Measurements from ENCODE around the gene ADORA2A.

Gene ADORA2A

DNA sequence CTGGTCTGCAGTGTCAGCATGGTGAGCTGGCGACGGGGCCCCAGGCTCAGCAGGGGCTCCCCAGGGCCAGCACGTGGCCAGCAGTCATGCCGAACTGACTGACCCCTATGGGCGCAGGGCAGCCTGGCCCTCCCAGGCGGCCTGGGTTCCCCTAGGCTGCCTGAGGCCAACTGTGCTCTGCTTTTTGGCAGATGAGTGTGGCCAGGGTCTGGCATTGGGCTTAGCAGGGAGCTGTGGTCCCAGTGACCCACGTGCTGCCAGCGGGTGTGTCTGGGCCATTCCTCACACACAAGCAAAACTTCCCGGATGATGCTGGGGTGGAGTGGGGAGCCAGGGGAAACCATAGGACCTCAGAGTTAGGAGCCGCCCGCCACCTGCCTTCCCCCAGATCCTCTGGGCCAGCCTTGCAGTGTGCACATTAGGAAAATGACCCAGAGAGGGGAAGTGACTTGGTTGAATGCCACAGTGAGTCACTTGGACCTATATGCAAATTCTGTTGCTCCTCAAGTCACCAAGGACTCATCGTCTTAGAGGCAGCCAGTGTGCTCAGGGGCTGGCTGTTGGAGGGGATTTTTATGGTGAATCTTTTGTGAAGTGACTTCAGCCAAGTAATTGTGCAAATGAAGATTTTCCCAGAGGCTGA, 6.5 kb downstream of the ADORA2A start:
- no peak for DNase-seq

- no peak for DNase-seq
Measured at GRCh38 chr22:24434471-24435322, 7.3 kb downstream of the ADORA2A start.

DNA sequence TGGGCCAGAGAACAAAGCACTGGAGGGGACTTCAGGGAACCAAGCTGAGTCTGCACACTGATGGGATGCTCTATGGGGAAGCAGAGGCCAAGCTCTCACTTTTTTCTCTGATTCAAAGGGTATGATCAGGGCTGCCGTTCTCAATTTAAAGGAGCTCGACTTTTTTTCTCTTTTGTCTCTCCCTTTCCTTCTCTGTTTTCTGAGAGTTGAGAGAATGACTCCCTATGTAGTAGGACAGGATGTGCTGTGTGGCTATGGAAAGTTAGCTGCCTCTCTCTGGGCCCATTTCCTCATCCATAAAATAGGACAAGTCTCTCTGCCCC, 7.9 kb downstream of the ADORA2A start:
- DNase-seq, result no peak

DNA sequence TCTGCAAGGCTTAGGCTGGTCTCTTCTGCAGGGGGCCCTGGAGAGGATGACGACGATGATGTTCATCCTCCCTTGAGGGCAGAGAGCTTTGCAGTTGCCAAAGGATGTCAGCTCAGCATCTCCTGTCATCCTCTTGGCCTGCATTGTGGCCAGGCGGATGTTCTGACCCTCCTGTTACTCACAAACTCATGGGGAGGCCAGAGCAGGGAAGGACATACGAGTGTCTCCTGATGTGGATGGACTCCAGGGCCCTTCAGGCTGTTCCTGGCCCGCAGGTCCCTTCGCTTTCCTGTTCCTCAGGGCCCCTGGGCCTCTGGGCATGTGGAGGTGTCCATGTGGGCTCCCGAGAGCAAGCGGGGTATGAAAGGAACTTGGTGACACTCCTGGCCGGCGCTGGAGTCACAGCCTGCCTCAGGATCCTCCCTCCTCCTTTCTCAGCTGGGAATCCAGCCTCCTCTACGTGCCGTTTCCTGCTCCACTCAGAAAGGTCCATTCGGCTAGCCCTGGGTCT, 8.5 kb downstream of the ADORA2A start:
- no peak for DNase-seq

DNA sequence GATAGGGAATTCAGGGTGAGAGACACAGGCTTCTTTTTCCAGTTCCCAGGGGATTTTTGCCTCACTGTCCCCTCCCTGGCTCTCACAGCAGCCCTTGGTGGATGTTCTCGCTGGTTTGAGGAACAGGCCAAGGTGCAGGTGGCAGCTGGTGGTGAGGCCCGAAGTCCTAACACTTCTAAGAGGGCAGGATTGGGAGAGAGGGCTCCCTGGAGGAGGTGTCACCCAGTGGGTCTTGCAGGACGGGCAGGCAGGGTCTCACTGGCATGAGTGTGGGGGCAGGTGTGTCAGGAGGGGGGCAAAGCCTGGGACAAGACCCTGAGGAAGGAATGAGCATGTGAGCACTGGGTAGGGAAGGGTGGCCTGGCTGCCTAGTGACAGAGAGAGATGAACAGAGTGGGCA, 9.2 kb downstream of the ADORA2A start:
- no peak for DNase-seq

- DNase-seq, result no peak
Measured at GRCh38 chr22:24437091-24437490, 9.7 kb downstream of the ADORA2A start.

DNA sequence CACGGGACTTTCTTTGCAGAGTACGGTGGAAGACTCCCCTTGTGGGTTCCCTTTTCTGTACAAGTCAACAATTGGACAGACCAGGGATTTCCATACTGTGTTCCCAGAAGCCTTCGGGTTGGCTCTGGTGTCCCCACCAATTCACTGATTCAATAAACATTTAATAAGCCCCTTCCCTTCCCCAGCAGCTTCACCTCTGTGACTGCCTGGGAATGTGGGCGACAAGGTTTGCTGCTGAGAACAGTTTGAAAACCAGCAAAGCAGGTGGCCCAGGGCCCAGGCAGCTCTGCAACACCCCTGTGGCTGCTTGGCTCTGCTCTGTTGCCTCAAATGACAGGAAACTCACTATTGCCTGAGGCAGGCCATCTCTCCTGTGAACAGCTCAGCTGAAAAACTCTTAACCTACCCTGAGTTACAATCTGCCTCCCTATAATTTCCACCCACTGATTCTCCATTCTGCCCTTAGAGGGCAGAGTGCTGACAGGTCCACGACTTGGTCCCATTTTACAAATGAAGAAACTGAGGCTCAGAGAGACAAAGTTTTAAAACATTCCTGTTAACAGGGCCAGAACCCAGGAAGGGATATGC, 10.4 kb downstream of the ADORA2A start:
- DNase-seq, result no peak

DNA sequence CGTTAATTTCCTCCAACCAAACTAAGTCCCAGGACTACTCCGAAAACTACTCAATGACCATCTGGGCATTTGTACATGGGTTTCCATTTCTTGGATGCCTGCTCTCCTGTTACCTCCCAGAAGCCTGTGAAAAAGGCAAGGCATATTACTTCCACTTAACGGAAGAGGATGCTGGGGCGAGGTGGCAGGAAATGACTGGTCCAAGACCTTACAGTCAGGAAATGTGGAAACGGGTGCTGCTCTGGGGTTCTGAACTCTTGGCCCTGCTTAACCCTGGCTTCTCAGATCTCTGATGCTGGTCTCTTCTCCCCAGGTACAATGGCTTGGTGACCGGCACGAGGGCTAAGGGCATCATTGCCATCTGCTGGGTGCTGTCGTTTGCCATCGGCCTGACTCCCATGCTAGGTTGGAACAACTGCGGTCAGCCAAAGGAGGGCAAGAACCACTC, 12.9 kb downstream of the ADORA2A start:
- DNase-seq, result no peak

- no peak for DNase-seq
Measured at GRCh38 chr22:24440718-24441405, 13.5 kb downstream of the ADORA2A start.

DNA sequence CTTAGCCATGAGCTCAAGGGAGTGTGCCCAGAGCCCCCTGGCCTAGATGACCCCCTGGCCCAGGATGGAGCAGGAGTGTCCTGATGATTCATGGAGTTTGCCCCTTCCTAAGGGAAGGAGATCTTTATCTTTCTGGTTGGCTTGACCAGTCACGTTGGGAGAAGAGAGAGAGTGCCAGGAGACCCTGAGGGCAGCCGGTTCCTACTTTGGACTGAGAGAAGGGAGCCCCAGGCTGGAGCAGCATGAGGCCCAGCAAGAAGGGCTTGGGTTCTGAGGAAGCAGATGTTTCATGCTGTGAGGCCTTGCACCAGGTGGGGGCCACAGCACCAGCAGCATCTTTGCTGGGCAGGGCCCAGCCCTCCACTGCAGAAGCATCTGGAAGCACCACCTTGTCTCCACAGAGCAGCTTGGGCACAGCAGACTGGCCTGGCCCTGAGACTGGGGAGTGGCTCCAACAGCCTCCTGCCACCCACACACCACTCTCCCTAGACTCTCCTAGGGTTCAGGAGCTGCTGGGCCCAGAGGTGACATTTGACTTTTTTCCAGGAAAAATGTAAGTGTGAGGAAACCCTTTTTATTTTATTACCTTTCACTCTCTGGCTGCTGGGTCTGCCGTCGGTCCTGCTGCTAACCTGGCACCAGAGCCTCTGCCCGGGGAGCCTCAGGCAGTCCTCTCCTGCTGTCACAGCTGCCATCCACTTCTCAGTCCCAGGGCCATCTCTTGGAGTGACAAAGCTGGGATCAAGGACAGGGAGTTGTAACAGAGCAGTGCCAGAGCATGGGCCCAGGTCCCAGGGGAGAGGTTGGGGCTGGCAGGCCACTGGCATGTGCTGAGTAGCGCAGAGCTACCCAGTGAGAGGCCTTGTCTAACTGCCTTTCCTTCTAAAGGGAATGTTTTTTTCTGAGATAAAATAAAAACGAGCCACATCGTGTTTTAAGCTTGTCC, 14.3 kb downstream of the ADORA2A start:
- DNase-seq, result no peak

- no peak for DNase-seq
Measured at GRCh38 chr22:24442352-24442744, 14.9 kb downstream of the ADORA2A start.

DNA sequence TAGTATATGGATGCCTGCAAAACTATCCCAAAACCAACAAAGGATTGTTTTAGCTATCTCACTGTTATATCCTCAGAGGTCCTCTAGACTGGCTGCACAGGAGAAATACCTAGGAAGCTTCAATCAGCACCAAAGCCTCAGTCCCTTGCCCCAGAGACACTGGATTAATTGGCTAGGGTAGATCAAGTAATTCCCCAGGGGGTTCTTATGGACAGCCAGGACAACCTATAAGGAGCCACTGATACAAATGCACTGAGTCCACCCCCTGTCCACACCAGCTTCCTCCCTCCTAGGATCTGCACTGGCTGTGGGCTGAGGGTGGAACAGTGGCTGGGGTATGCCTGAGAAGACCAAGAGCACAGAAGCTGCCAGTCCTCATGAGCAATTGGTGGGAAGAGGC, 16.3 kb downstream of the ADORA2A start:
- DNase-seq, result no peak

DNA sequence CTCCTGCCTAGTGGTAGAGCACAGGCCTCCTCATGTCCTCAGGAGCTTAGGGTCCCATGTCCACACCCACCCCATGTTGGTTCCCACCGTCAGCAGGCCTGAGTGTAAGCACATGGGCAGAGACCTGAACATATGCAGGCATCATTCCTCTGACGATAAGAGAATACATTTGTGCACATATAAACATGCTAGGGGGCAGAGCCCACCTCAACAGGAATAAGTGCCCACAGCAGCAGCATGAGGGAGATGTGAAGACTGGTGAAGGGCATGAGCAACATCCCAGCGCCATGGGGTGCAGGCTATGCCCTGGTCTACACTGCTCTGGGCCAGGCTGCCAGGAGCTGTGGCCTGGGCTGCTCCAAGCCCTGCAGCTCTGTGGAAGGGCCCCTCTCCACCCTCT, 16.9 kb downstream of the ADORA2A start:
- DNase-seq, result no peak

- no peak for DNase-seq
Measured at GRCh38 chr22:24444729-24445466, 17.5 kb downstream of the ADORA2A start.

GRCh38 chr22:24445481-24446259, 18.3 kb downstream of the ADORA2A start:
- DNase-seq, result no peak

GRCh38 chr22:24446260-24446611, 18.8 kb downstream of the ADORA2A start:
- no peak for DNase-seq

DNA sequence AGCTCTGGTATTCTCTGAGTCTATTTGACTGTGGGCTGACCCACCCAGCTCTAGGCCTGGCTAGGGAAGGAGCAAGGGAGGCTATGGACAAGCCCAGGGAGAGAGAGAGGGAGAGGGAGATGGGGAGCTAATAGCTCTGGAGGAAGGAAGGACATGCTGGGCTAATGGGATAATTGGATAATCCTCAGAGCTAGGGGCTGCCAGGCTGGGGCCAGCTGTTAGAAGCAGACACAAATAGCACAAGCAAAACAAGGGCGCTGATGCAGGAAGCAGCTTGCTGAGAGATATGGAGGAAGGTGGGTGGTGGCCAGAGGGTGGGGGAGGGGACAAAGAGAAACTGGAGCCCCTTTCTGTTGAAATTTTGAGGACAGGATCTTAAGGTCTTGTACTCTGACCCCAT, 23.2 kb downstream of the ADORA2A start:
- peak; percentile 89 for DNase-seq

DNA sequence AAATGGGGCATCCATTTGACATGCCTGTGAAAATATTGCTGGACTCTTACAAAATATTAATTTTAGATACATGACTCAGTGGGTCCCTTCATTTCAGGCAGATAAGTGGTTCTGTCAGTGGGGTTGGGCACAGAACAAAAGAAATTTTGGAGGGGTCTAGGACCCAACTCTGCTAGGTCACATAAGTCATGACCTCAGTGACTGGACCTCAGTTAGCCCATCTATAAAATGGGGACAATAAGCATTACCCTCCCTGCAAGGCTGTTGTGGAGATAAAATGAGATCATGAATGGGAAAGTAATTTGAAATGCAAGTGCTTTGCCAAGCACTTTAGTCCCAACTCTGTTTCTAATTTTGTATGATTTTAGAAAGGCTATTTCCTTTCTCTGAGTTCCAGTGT, 23.8 kb downstream of the ADORA2A start:
- no peak for DNase-seq

GRCh38 chr22:24453853-24454252, 26.5 kb downstream of the ADORA2A start:
- DNase-seq, result no peak

- no peak for DNase-seq
Measured at GRCh38 chr22:24455039-24455438, 27.6 kb downstream of the ADORA2A start.

Measured in COR-L47 (cell line).